Stimulated activated naive CD4-positive, alpha-beta T cell (primary cell): ENCODE results near the gene MNX1.

ENCODE experiments used
- DNase-seq, 6 experiments: peaks; one replicate each; lab custom pipeline; 2025; lab: John Stamatoyannopoulos, UW

The MNX1 gene

DNA sequence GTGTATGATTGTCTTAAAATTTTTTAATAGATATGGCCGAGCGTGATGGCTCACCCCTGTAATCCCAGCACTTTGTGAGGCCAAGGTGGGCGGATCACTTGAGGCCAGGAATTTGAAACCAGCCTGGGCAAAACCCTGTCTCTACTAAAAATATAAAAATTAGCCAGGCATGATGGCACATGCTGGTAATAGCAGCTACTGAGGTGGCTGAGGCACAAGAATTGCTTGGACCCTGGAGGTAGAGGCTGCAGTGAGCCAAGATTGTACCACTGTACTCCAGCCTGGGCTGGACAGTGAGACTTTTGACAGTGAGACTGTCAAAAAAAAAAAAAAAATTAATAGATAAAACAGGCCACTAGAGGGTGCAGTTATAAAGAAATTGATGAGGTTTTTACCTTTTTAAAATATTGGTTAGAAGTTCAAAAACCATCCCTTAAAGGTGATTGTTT lies 40.5 kb downstream of the MNX1 start:
- DNase-seq: peak in 2 of 6 experiments; percentile 8 to 17

DNA sequence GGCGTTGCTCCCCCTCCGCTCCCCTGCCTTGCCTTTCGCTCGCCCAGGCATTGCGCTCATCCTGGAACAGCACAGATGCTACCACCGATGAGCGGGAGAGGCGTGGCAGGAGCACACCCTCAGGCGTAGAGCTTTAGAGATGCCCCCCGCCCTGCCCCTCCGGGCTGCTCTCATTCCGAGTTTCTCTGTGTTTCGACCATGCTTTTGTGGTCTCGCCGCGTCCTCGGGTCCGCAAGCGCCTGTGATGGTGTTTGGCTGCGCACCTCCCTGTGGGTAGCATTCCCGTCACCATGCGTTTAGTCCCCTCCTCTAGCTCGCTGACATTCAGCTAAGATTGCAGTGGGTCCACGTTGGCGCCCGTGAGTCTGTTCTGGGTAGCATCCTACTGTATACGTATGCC lies 42.3 kb downstream of the MNX1 start:
- DNase-seq: no peak

- DNase-seq: no peak
These were observed 44.1 kb downstream of the MNX1 start for GRCh38 chr7:156966387-156966786.

DNA sequence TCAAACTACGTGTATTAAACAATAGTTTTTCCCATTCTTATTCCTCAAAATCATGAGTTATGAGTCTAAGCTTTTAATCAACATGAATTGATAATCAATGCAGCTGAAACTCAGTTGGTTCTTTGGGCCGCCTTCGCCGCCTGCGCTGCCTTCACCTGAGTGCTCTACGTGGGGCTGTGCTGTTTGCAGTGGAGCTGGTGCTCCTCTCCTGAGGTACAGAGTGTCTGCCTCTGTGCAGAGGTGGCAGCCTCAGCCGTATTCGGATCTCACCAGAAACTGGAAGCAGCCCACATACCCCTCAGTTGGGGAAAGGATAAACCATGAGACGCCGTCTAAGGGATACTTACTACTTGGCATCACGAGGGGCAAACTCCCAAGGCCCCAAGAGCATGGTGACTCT lies 45.5 kb downstream of the MNX1 start:
- no peak for DNase-seq

DNA sequence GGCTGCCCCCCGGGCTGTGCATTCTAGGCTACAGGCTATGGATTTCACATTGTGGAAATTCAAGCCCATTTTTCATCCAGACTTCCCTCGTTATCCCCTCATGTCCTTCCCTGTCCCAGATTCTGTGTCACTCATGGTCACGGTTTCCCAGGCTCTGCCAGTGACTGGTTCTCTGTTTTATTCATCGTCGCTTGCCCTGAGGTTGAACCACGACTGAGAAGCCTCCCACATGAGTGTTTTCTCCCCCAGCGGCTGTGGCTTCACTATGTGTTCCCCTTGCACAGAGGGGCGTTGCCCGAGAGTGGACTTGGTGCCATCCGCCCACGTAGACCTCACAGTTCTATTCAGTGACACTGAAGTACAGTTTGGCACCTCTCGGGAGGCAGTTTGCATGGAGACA lies 47.0 kb downstream of the MNX1 start:
- DNase-seq: no peak

GRCh38 chr7:156962897-156963296 lies 47.6 kb downstream of the MNX1 start:
- no peak for DNase-seq

GRCh38 chr7:156962145-156962544 lies 48.3 kb downstream of the MNX1 start:
- no peak for DNase-seq

- no peak for DNase-seq
These were observed 53.7 kb downstream of the MNX1 start for GRCh38 chr7:156956727-156957126.

DNA sequence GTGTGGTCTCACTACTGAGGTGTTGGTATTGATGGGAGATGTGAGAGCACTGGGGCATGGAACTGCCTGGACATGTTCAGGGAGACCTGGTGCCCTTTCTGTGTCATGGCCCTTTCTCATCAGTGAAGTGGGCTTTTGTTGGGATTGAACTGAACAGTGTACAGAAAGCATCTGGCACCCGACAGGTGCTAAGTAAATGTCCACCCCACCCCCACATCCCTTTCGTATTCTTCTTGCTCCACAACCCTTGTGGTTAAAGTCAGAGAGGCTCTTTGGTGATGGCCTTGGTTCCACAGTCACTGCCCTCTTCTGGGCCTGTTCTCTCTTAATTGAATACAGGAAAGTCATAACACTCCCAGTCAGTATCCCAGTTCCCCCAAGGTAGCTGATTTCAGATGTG lies 55.5 kb downstream of the MNX1 start:
- no peak for DNase-seq
